Midbrain (tissue), 1 donor: ENCODE results near the gene PIGU.
A peak's percentile ranks its signal among the peaks of the same experiment; 100 is the strongest.
"Not testable (repeated sequence)": the region's sequence is repeated elsewhere in the genome, so short reads cannot be mapped to it uniquely, and the experiment has no call there.

Experiments
- DNase-seq: peaks from one replicate; lab custom pipeline; 2025; lab: John Stamatoyannopoulos, UW

Gene PIGU

GRCh38 chr20:34706912-34707784, 30.3 kb upstream of the PIGU start:
- no peak for DNase-seq

- DNase-seq: no peak
These were observed 29.5 kb upstream of the PIGU start for GRCh38 chr20:34706302-34706875.

DNA sequence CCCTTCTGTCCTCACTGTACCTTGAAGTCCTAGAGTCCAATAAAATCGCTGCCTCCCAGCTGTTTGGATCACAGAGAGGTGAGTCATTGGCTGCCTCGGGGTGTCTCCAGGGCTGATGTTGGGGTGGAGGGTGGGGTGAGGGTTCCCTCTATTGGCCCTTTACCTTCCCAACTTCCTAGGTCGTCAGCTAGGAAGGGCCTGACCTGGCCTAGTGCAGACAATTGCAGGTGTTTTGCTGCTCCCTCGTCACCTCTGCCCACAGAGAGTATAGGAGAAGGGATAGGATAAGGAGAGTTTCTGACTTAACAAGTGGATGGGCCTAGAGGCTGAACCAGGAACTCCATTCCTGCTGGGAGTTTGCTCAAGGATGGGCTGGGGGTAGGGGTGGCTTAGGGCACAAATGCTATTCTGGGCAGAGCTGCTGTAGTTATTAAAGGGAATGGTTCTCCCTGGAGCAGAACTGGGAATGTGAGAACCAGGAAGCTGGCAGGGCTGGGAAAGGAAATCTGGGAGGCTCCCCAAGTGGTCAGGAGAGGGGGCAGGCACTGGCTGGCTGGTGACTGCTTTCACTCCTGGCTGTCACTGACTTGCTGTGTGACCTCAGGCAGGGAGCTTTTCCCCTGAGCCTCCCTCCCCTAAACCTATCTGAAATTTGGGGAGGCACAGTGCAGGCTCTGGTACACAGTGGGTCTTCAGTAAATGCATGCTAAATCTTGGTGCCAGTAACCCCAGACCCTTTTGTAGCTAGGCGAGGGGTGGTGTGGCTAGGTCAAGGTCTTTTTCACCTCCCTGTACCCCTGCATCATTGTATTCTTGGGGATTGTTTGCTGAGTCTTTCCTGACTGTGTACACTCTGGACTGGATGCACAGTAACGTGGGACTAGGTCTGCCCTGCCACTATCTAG, 28.8 kb upstream of the PIGU start:
- no peak for DNase-seq

- DNase-seq: no peak
These were observed 28.1 kb upstream of the PIGU start for GRCh38 chr20:34705008-34705396.

DNA sequence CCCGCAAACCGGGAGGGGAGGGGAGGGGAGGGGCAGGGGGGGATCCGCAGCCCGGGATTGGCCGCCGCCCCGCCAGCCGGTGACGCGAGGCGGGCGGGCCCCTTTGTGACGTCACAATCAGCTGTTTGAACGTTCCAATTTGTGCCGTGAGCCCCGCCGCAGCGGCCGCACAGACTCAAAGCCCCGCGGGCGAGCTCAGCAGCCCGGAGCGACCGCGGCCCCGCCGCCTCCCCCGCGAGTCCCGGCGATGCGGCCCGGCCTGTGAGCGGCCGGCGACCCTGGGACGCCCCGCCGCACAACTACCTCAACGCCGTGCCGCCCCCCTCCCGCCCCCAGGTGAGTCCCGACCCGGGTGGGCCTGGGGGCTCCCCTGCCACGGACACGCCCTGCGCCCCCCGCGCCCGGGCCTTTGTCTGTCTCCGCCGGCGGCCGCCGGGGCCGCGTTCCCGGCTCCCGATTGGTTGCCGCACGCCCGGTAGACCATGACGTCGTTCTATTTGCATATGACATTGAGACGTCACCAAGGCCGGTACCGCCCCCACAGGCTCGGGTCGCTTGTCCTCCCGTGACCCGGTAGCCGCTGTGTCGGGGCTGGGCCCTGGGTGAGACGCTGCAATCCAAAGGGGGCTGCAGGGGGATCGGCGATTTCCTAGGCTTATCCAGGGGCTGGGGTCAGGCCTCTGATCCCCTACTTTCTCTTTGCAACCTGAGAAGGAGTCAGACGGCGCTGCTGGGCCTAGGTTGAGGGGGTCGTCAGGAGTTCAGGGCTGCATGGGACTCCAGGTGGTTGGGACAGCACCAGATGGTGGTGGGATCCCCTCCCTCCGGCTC, 27.5 kb upstream of the PIGU start, which contains the start of gene TP53INP2:
Gene TP53INP2 (plus strand): TSS at position 168 of the 831 bp plus-strand sequence. CDS start 4,396 bp downstream, outside the sequence.
- peak; percentile 92 for DNase-seq

- DNase-seq: no peak
These were observed 26.7 kb upstream of the PIGU start for GRCh38 chr20:34703424-34704176.

DNA sequence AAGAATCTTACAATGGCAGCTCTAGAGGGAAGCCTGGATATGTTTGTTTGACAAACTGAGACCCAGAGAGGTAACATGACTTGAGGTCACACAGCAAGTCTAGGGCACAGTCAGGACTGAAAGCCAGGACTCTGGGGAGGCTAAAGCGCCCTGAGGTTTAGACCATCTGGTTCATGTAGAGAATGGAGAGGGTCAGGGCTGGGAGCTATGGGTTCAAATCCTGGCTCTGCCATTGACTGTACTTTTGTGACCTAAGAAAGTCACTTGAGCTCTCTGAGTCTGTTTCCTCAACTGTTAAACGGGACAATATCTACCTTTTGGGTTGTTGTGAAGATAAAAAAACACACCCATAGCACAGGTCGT, 26.1 kb upstream of the PIGU start:
- no peak for DNase-seq

DNA sequence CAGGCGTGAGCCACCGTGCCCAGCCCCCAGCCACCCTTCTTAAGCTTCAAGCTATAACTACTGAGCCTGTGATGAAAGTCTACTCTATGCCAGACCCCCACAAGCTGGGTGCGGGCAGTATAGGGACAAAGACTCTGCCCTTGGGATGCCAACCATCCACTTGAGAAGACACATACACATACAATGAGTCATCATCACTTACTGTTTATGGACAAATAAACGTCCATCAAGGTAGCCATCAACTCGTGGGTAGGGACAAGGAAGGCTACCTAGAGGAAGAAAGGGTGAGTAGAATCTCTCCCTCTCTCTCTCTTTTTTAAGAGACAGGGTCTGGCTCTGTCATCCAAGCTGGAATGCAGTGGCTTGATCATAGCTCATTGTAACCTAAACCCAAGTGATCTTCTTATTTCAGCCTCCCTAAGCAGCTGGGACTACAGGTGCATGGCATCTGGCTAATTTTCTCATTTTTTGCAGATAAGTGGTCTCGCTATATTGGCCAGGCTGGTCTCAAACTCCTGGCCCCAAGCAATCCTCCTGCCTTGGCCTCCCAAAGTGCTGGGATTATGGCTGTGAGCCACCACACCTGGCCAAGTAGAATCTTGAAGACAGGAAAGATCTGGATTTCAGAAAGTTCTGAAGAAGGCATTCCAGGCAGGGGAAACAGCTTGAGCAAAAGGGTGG, 24.7 kb upstream of the PIGU start:
- DNase-seq: no peak

DNA sequence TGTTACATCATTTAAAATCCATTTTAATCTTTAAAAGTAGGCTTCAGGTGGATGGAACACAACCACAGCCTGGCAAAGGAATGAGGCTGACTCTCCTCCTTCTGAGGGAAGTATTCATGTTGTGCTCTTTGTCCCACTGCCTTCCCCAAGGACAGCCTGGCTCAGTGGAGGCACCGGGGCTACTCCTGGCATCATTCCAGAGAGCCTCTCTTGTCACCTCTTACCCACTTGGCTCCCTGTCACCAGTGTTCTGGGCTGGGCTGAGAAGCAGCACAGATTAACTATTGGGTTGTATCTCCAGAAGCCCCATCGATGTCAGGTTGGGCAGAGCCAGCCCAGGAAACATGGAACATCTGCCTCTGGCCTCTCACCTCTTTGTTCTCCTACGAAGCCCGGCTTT, 16.5 kb upstream of the PIGU start:
- no peak for DNase-seq

- DNase-seq: no peak
These were observed 14.9 kb upstream of the PIGU start for GRCh38 chr20:34691838-34692237.

GRCh38 chr20:34689486-34689885, 12.6 kb upstream of the PIGU start:
- no peak for DNase-seq

DNA sequence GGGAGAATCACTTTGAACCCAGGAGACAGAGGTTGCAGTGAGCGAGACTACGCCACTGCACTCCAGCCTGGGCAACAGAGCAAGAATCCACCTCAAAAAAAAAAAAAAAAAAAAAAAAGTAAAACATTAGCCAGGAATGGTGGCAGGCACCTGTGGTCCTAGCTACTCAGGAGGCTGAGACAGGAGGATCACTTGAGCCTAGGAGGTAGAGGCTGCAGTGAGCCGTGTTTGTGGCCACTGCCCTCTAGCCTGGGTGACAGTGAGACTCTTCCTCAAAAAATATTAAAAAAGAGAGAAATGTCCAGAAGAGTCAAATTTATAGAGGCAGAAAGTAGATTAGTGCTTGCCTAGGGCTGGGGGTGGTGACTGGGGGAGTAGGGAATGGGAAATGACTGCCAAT, 6.8 kb upstream of the PIGU start:
- DNase-seq: no peak

- no peak for DNase-seq
These were observed 3.8 kb upstream of the PIGU start for GRCh38 chr20:34680586-34681175.

DNA sequence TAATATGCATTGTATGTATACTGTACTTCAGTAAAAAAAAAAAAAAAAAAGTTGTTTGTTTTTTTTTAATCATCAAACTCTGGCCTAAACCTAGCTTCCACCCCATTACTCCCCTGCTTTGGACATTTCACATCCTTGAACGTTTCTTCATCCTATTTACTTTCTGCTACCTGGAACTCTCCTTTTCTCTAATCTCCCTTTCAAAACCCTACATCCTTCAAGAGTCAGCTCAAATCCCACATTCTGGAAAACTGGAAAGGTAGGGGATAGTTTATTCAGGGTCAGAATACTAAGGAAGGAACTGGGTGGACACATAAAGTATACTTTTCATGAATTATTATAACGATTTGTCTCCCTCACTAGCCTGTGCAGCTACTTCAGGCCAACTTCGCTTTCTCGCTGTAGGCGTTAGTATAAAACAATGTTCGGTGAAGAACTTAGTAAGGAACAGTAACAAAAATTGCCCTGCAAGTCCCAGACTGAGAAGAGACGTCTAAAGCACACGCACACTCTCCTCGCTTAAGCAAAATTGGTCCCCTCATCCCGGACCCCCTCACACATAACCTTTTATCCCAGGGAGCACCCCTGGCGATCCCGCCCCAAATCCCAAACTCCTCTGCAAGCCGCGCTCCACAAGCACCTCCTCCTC, 775 bp downstream of the PIGU start:
- no peak for DNase-seq

- DNase-seq: no peak
These were observed 1.3 kb downstream of the PIGU start for GRCh38 chr20:34675561-34675960.

GRCh38 chr20:34673412-34673811, 3.5 kb downstream of the PIGU start:
- no peak for DNase-seq

GRCh38 chr20:34669094-34669493, 7.8 kb downstream of the PIGU start:
- no peak for DNase-seq

GRCh38 chr20:34664751-34665150, 12.1 kb downstream of the PIGU start:
- not testable (repeated sequence) for DNase-seq

DNA sequence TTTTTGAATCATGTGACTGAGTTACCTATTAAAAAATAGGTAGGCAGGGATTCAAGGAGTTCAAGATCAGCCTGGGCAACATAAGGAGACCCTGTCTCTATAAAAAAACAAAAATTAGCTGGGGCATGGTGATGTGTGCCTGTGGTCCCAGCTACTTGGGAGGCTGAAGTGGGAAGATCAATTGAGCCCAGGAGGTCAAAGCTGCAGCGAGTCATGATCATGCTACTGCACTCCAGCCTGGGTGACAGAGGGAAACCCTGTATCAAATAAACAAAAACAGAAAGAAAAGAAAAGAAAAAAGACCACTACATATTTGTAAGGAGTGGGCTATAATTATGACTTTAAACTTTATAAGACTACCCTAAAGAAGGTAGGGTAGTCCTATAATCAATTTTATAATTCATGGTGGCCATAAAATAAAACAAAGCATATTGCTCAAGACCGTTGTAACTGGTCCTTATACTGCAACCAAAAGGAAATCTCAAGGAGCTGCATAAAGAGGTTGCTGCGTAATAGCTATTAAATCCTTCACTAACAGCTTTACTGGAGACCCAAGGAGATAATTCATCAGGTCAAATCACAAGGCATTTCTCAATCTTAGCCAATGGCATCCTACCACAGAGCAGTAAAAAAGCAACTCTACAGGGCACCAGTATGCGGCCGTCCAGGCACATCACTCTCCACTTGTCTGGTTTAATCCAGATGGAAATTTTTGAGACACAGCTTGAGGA, 13.5 kb downstream of the PIGU start:
- DNase-seq: no peak
